Ectodermal cell (in vitro differentiated cells): ENCODE results near the gene B3GNT2.
"Not testable (repeated sequence)": the region's sequence is repeated elsewhere in the genome, so short reads cannot be mapped to it uniquely, and the experiment has no call there.

Experiments used
- H3K27ac ChIP-seq: 2 replicates; pipeline ENCODE4 v1.7.0; 2013; ENCODE audit warnings: mild to moderate bottlenecking, low read depth, low read length; ENCODE audit not compliant: insufficient read depth, poor library complexity, severe bottlenecking
- H3K27me3 ChIP-seq: 2 replicates; pipeline ENCODE4 v1.7.0; 2013; ENCODE audit warnings: mild to moderate bottlenecking, low read length; ENCODE audit not compliant: insufficient read depth, control insufficient read depth, poor library complexity, severe bottlenecking
- H3K36me3 ChIP-seq: one replicate; pipeline ENCODE4 v1.7.0; 2013; ENCODE audit warnings: low read length; ENCODE audit not compliant: control insufficient read depth, insufficient read depth
- H3K4me1 ChIP-seq: one replicate; pipeline ENCODE4 v1.7.0; 2013; ENCODE audit warnings: low read length; ENCODE audit not compliant: control insufficient read depth, insufficient read depth
- H3K4me3 ChIP-seq: 2 replicates; pipeline ENCODE4 v1.7.0; 2013; ENCODE audit warnings: low read depth, low read length, control low read depth; ENCODE audit not compliant: insufficient read depth
- H3K9me3 ChIP-seq: 2 replicates; pipeline ENCODE4 v1.7.0; 2013; ENCODE audit warnings: mild to moderate bottlenecking, low read length, moderate library complexity; ENCODE audit not compliant: control insufficient read depth
- WGBS, 2 experiments: methylation state at CpG; one replicate each; pipeline ENCODE4 v1.1.7; 2013; ENCODE audit warnings: missing lambda C conversion rate in 2 of 2; 5-methylcytosine and 5-hydroxymethylcytosine counted together

B3GNT2 gene

DNA sequence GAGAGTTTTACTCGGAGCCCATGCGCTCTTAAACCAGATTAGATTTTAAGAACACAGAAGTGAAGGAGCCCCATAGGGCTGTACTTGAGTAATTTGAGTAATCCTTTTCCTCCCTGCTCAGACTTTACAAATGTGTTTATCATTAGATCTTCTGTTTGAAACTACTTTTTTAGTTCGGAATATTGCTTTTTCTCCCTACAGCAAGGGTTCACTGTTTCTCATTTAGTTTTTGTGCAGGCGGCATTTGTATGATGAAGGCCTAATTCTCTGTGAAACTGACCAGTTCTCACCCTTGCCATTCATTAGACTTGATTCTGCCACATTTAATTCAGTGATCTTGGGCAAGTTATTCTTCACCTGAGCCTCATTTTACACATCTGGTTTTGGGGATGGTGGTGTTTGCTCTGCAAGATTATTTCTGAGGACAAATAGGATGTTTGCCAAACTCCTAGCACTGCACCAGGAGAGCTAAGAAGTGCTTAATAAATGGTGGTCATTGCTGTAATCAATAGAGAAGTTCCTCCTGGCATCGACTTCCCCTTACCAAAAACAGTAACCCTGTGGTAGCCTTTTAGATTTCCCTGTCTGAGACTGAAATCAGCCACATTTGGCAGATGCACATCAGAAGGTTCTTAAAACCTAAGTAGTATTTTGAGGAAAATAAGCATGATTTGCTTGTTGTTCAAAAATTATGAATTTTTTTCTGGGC, 2.2 kb downstream of the B3GNT2 start:
- peaks cover 17% of the 10 kb centered on the region for H3K4me1 ChIP-seq
- H3K36me3 ChIP-seq = no peaks in the 10 kb centered on the region
- WGBS, 2 experiments = 39% methylated on average over 5 of the region's 5 CpGs
- peak overlapping the region; percentile 70 for H3K4me3 ChIP-seq
- no peaks in the 10 kb centered on the region for H3K9me3 ChIP-seq
- H3K27me3 ChIP-seq = no peaks in the 10 kb centered on the region
- H3K27ac ChIP-seq = peak overlapping the region; percentile 31

DNA sequence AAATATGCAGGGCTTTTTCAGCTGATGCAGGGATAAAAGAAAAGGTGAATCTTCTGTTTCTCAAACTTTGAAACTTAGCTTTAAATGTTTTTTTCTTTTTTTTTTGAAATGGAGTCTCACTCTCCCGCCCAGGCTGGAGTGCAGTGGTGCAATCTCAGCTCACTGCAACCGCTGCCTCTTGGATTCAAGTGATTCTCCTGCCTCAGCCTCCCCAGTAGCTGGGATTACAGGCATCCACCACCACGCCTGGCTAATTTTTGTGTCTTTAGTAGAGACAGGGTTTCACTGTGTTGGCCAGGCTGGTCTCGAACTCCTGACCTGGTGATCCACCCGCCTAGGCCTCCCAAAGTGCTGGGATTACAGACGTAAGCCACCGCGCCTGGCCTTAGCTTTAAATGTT, 2.9 kb downstream of the B3GNT2 start:
- not testable (repeated sequence) for H3K36me3 ChIP-seq
- 92 to 93% methylated on average over 8 of the region's 8 CpGs for WGBS, 2 experiments

DNA sequence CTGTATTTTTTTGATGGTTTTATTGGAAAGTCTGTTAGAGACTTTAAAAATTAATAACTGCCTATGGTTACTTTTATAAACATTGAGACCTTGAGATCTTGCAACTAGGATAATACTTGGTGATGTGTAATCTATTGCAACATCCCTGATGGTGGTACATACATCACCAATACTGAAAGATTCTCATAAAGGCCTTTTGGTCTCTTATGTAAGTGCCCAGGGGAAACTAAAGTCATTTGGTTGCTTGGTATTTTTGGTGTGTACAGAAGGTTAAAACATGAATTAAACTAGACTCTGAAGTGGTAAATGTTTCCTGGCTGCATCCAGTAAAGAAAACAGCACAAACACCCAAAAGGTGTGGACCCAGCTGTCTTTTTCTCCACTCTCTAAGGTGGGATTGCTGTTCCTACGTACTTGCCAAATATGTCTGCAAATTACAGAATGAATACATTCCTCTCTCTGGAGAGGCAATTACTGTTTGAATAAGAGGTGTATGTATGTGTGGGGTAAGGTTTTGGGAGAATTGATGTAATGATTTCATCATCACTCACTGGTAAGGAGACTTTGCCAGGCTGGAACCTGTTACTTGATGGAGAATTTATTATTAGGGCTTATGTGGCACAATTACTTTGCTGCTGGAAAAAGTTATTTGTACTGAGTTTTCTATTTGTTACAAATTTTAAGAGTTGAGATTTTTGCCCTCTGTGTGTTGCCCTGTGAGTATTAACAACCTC, 3.6 kb downstream of the B3GNT2 start:
- H3K27me3 ChIP-seq = no peaks in the 10 kb centered on the region
- WGBS, 2 experiments = 92 to 100% methylated on average over 1 of the region's 1 CpG
- peaks cover 17% of the 10 kb centered on the region for H3K4me1 ChIP-seq

More for the DNA sequence above, 2.9 kb downstream of the B3GNT2 start:
- not testable (repeated sequence) for H3K4me3 ChIP-seq, H3K9me3 ChIP-seq, H3K27ac ChIP-seq, H3K27me3 ChIP-seq
- peaks cover 17% of the 10 kb centered on the region for H3K4me1 ChIP-seq

DNA sequence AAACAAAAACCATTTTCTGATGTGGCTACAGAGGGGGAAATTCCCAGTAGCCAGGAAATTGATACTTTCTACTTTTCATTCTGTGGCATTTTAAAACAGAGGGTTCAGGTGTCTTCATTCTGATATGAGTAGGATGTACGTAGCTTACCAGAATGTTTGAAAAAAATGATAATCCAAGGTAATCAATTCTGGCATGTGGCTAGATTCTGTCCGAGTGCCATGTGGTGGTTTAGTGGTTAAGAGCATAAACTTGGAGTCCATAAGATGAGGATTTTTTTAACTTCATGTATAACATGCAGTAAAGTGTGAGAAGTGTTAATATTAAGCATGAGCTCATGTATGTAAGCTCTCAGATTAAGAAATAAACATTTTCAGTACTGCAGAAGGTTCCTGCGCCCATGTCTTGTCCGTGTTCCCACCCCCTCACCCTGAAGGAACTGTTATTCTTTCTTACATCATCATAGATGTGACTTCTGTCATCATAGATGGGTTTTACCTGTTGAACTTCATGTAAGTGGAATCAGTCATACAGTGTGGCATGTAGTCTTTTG, 4.5 kb downstream of the B3GNT2 start:
- no peak overlapping the region for H3K27ac ChIP-seq
- H3K36me3 ChIP-seq = no peaks in the 10 kb centered on the region
- no peak overlapping the region for H3K4me3 ChIP-seq
- H3K9me3 ChIP-seq = no peaks in the 10 kb centered on the region
- no peaks in the 10 kb centered on the region for H3K27me3 ChIP-seq
- peaks cover 19% of the 10 kb centered on the region for H3K4me1 ChIP-seq
- 90 to 91% methylated on average over 4 of the region's 4 CpGs for WGBS, 2 experiments

More for the DNA sequence above, 3.6 kb downstream of the B3GNT2 start:
- Histone ChIP-seq H3K27ac (no peak overlapping the region), H3K9me3 (no peaks in the 10 kb centered on the region), H3K4me3 (no peak overlapping the region), H3K36me3 (no peaks in the 10 kb centered on the region)

DNA sequence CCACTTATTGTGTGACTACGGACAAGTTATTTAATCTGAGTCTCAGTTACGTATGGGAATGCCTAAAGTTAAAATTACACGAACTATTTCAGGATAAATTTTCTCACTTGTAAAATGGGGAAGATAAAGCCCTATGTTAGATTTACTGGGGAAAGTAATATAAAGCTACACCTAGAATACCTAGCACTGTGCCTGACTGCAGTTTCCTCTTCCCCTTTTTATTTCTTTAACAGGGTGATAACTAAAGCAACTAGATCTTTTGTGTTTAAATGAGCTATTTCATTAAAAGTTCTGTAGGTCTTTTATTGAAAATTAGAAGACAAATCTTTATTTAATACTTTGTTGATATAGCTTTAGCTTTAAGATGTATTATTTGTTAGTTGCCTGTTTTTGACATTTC, 5.0 kb downstream of the B3GNT2 start:
- Histone ChIP-seq H3K27me3 (no peaks in the 10 kb centered on the region), H3K4me3 (no peak overlapping the region), H3K4me1 (peaks cover 24% of the 10 kb centered on the region), H3K9me3 (no peaks in the 10 kb centered on the region), H3K27ac (no peak overlapping the region), H3K36me3 (no peaks in the 10 kb centered on the region)
- WGBS, 2 experiments = 92 to 100% methylated on average over 1 to 3 of the region's 3 CpGs

DNA sequence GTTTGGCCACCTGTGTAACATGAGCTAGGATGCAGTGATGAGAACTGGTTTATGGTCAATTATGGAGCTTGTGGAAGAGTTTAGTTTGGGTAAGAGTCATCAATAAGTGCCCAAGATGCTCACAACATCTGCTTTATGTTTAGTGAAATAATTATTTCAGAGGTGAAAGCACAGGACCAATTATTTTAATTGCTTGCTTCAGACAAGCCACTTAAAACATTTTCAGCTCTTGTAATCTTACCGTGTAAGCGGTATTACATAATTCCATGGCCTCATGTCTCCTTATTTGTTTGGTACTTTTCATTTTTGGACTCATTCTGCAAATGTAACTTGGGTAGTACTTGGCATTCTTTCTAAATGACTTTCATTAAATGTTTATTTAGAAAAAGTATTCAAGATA, 5.4 kb downstream of the B3GNT2 start:
- peaks cover 26% of the 10 kb centered on the region for H3K4me1 ChIP-seq
- WGBS, 2 experiments = 96 to 98% methylated on average over 2 of the region's 2 CpGs
- no peaks in the 10 kb centered on the region for H3K36me3 ChIP-seq
- no peaks in the 10 kb centered on the region for H3K27me3 ChIP-seq
- H3K4me3 ChIP-seq = no peak overlapping the region
- H3K27ac ChIP-seq = no peak overlapping the region
- no peaks in the 10 kb centered on the region for H3K9me3 ChIP-seq

DNA sequence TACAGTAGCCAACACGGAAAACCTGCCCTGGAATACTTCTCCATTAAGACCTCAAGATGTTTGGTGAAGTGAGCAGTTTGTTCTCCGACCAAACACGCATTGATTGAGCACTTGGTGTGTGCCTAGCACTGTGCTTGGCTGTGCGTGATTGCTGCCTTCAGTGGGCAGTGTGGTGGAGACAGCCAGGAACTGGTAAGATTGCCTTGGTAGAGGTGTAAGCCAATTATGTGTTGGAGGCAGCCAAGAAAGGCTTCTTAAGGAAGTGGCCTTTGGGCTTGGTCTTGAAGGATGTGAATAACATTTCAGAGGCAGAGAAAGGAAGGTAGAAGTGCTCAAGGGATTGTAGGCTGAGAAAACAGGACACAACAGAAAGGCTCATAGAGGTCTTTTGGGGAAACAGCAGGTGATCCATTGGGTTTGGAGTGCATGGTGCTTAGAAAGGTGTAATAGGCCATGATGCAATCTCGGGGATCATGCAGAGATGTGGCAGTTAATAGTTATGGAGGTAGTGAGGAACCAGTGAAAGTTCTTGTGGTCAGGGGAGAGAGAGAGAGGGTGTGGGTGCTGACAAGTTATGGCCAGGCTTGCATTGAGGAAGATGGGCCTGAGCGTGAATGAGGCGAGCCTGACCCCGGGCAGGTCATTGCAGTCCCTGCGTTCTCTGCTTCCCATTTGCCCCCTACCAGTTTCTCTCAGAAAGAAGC, 6.3 kb downstream of the B3GNT2 start:
- 82 to 89% methylated on average over 9 of the region's 9 CpGs for WGBS, 2 experiments
- no peak overlapping the region for H3K27ac ChIP-seq

DNA sequence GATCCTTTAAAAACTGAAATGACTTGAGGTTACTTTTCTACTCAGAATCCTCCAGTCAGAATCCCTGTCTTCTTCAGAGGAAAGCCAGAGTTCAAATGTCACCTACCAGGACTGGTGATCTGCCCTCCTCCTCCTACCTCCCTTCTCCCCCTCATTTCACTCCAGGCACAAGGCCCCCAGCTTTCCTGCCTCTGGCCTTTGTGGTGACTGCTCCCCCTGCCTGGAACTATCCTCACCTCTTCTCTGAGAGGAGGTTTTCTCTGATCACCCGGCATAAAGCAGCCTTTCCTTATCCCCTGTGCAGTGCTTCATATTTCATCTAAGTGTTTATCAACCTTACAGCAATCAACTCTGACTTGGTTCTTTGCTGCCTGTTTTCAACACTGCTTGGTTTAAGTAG, 6.8 kb downstream of the B3GNT2 start:
- no peak overlapping the region for H3K4me3 ChIP-seq
- no peaks in the 10 kb centered on the region for H3K27me3 ChIP-seq
- H3K4me1 ChIP-seq = peaks cover 33% of the 10 kb centered on the region
- H3K9me3 ChIP-seq = no peaks in the 10 kb centered on the region
- no peaks in the 10 kb centered on the region for H3K36me3 ChIP-seq
- H3K27ac ChIP-seq = no peak overlapping the region
- 84 to 86% methylated on average over 1 of the region's 1 CpG for WGBS, 2 experiments

More for the DNA sequence above, 6.3 kb downstream of the B3GNT2 start:
- peaks cover 28% of the 10 kb centered on the region for H3K4me1 ChIP-seq
- H3K27me3 ChIP-seq = no peaks in the 10 kb centered on the region
- no peaks in the 10 kb centered on the region for H3K36me3 ChIP-seq
- no peaks in the 10 kb centered on the region for H3K9me3 ChIP-seq
- H3K4me3 ChIP-seq = no peak overlapping the region

DNA sequence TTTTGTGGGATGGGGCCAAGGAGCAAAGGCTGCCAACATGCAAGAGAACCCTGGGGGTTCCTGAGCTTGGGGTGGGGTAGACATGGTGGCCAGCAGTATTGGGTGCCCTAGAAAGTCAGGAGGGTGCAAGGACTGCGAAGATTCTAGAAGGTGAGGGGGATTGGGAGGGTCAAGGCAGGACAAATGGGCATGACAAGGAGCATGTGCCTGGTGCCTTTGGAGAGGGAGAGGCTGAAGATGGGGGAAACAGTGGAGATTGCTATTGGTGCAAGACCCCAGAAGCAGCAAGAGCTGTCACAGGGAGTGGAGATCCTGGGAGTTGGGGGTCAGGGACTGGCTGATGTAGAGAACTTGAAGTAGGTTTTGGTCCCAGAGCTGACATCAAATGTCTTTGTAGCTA, 7.5 kb downstream of the B3GNT2 start:
- Histone ChIP-seq H3K9me3 (no peaks in the 10 kb centered on the region), H3K36me3 (no peaks in the 10 kb centered on the region), H3K27ac (no peak overlapping the region), H3K4me3 (no peak overlapping the region), H3K4me1 (peaks cover 39% of the 10 kb centered on the region), H3K27me3 (no peaks in the 10 kb centered on the region)
- WGBS, 2 experiments = 97% methylated on average over 1 of the region's 1 CpG

DNA sequence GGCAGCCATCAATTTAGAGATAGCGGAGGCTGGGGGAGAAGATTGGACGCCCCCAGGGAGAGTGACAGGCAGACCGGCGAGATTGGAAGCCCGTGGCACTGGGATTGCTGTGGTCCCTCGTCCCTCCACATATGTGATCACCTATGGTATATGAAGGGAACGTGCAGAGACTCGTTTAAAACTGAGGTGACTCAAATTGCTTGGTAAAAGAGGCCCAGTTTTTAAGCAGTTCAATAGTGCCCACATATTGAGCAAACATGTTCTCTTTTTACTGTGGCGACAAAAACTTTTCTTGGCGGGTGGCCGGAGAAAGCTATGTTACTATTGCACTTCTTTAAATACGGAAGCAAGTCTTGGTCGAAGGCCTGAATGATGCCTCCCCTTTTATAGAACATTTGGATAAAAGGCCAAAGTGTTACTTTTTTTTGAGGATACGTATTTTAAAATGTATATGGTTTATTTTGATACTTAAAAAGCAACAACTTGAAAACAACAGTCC, 9.1 kb downstream of the B3GNT2 start:
- H3K4me3 ChIP-seq = no peak overlapping the region
- 90% methylated on average over 13 to 14 of the region's 14 CpGs for WGBS, 2 experiments
- peaks cover 34% of the 10 kb centered on the region for H3K4me1 ChIP-seq
- no peaks in the 10 kb centered on the region for H3K27me3 ChIP-seq
- H3K9me3 ChIP-seq = no peaks in the 10 kb centered on the region
- no peak overlapping the region for H3K27ac ChIP-seq
- H3K36me3 ChIP-seq = no peaks in the 10 kb centered on the region
